LNCAP (cell line): Measurements from ENCODE around the gene CEP78.

ENCODE experiments used
- TF ChIP-seq, protein P1 (sequence below): fragments of 450-650 bp; IDR thresholded peaks from 2 replicates; pipeline ENCODE4 v1.5.1; 2017; ENCODE audit warnings: mild to moderate bottlenecking

CEP78 gene

DNA sequence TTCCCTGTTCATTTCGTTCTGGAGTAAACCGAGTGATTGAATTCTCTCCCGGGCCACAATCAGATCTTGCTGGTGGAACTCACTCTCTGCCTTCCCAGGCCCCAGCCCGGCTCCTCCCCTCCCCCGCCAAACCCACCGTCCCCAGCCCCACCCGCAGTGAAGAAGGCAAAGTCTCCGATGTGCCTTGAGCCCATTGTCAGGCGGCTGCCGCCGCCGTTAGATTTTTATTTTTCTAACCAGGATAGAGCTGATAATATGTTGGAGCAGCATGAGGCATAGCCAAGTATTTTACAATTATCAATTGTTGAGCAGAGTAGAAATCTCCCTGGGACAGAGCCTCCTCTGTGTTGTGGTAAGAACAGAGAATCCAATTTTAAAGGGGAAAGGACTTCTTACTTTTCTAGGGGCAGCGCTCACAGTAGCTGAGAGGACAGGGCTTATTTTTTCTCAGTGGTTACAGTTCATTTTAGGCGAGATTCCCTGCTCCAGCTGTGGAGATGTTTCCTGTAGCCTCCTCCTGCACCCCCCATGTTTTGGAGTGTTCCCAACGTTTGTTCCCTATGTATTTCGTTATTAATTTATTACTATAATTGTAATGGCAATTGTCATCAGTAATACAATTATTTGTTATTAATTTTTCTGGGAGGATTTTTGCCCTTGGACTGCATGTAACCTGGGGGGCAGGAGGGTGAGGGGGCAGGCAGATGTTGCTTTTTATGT lies 62.3 kb downstream of the CEP78 start:
- TF ChIP-seq, protein P1, sequence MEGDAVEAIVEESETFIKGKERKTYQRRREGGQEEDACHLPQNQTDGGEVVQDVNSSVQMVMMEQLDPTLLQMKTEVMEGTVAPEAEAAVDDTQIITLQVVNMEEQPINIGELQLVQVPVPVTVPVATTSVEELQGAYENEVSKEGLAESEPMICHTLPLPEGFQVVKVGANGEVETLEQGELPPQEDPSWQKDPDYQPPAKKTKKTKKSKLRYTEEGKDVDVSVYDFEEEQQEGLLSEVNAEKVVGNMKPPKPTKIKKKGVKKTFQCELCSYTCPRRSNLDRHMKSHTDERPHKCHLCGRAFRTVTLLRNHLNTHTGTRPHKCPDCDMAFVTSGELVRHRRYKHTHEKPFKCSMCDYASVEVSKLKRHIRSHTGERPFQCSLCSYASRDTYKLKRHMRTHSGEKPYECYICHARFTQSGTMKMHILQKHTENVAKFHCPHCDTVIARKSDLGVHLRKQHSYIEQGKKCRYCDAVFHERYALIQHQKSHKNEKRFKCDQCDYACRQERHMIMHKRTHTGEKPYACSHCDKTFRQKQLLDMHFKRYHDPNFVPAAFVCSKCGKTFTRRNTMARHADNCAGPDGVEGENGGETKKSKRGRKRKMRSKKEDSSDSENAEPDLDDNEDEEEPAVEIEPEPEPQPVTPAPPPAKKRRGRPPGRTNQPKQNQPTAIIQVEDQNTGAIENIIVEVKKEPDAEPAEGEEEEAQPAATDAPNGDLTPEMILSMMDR, result no peak

DNA sequence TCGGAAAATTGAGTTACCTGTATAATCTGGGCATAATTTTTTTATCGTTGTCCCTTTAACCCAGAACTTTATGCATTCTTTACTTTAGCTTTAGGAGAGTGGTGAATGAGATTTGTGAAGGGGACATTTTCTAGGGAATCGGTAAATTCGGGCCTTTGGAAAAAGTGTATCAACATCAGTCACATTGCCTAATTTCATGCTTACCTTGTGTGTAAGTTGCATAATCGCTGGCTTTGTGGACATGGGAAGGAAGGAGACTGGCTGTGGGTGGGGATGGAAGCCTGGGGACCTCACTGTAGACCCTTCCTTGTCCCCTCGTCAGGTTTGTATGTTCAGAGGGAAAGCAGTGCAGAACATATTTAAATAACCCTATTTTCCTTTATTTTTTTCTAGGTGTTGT lies 64.3 kb downstream of the CEP78 start:
- TF ChIP-seq, protein P1, result no peak

DNA sequence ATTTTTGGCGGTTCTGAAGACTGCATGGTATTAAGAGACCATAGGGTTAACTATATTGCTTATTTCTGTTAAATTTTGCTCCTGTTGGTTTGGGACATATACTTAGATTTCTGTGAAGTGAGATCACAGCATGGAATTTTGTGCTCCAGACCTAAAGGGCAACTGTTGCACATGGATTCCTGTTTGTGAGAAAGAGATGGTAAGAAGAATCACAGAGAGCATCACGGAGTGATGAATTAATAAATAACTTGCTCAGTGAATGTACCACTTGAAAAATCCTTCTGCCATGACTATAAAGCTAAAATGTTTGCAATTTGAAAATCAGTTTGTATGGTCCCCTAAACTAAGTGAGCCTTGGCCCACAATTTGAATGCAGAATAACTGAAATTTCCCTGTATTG lies 65.6 kb downstream of the CEP78 start:
- TF ChIP-seq, protein P1, result no peak

DNA sequence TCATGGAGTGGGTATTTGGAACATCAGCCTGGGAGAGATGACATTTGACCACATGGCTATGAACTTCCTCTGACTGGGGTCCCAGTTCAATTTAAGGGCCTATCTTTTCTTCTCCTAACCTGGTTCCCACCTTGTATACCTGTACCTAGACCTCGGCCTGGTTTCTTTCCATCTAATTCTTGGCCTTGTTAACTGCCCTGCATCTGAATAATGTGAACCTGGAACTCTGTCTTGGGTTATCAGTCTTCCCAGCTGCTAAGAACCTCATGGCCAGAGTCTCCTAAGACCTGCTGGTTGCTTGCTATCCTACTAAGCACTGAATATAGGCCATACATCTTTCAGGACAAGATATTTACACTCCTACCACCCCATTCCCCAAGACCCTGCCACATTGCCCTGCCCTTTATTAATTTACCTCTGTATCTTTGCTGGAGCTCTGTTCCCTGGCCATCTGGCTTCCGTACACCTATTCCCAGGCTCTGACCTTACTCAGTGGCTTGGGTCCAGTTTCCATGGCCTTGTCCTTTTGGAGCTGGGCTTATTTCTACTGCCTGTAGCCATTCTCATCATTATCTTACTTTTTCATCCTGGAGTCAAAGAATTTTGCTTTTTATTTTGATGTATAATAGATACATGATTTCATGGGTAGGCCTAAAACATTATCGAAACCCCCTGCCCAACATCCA lies 67.6 kb downstream of the CEP78 start:
- TF ChIP-seq, protein P1, result no peak

DNA sequence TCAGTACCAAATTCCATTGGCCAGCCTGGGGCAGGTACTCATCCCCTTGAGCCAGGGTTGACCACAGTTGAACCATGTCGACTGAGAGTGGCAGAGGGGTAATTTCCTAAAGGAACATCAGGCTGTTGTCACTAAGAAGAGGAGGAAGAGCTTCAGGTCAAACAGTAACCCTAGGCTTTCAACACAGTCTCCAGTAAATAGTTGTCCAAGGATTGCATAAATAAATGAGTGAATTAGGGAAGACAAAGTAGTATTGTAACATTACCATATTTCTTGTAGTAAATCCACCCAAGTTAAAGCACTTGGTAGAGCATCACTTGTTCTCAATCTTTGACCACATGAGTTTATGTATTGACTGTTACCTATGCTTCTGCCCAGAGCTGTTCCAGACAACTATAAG lies 68.5 kb downstream of the CEP78 start:
- TF ChIP-seq, protein P1, result no peak

DNA sequence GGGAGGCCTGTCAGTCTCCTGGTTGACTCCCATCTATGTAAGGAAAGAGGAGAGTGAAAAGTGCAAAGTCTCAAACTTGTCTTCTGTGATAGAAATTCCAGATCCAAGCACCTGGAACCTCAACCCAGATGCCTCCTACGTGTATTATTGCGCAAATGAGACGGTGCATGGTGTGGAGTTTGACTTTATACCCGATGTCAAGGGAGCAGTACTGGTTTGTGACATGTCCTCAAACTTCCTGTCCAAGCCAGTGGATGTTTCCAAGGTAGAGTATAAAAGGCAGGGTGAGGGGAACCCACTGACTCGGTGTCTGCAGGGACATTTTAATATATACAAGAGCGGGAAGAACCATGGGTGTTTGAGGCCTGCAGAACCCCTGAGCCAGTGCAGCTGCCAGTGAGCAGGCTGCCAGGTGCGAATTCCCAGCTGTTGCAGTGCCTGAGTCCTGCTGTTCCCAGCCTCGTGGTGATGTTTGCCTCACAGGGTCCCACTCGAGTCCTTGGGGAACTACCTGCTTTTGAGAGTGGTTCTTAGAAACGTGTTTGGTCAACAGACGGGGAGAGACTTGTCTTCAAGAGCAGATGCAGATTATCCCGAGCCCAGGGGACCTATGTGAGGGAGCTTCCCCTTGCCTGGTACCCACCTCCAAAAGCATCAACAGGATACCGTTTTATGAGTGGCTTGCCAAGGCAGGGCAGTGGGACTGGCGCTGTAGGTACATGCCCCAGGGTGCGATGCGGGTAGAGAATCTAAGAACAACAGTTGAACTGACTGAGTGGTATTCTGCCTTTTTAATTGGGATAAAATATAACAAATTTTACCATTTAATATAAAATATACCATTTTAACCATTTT lies 70.6 kb downstream of the CEP78 start:
- TF ChIP-seq, protein P1, result no peak

DNA sequence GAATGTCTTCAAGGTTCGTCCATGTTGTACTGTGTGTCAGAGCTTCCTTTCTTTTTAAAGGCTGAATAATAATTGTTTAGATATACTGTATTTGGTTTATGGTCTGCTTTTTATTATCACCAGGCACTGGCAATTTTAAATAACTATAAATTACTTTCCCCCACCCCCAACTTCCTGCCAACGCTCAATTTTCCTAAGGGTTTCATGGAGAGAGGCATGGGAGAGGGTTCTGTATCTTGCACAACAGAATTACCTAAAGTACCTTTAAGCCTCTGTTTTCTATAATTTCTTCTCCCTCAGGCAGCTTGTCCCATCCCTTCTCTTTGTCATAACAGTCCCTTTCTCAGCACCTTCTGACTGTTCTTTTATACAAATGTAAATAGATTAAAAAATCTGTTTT lies 71.5 kb downstream of the CEP78 start:
- TF ChIP-seq, protein P1, result no peak
